Parathyroid adenoma (tissue), 2 donors: ENCODE data around the gene RELN.

Experiments
- H2AFZ ChIP-seq: fragments of 300-600 bp; sonication (generic); one replicate; pipeline ENCODE4 v1.7.0; 2017; ENCODE audit warnings: antibody characterized with exemption, mild to moderate bottlenecking
- H3K27ac ChIP-seq: fragments of 300-600 bp; sonication (generic); one replicate; pipeline ENCODE4 v1.7.0; 2017
- H3K27me3 ChIP-seq: fragments of 300-600 bp; sonication (generic); one replicate; pipeline ENCODE4 v1.7.0; 2017; ENCODE audit warnings: low read length; ENCODE audit not compliant: control insufficient read depth, insufficient read depth
- H3K36me3 ChIP-seq: fragments of 300-600 bp; sonication (generic); one replicate; pipeline ENCODE4 v1.7.0; 2017; ENCODE audit warnings: low read length; ENCODE audit not compliant: control insufficient read depth, insufficient read depth
- H3K4me1 ChIP-seq: fragments of 300-600 bp; sonication (generic); one replicate; pipeline ENCODE4 v1.7.0; 2017; ENCODE audit warnings: control low read depth
- H3K4me2 ChIP-seq: fragments of 300-600 bp; sonication (generic); one replicate; pipeline ENCODE4 v1.7.0; 2017; ENCODE audit warnings: low read length
- H3K4me3 ChIP-seq: fragments of 300-600 bp; sonication (generic); one replicate; pipeline ENCODE4 v1.7.0; 2017; ENCODE audit warnings: low read depth, low read length
- H3K79me2 ChIP-seq: fragments of 300-600 bp; sonication (generic); one replicate; pipeline ENCODE4 v1.7.0; 2017; ENCODE audit warnings: control low read depth
- H3K9ac ChIP-seq: fragments of 300-600 bp; sonication (generic); one replicate; pipeline ENCODE4 v1.7.0; 2017; ENCODE audit warnings: mild to moderate bottlenecking
- H3K9me3 ChIP-seq: fragments of 300-600 bp; sonication (generic); one replicate; pipeline ENCODE4 v1.7.0; 2017; ENCODE audit warnings: low read length; ENCODE audit not compliant: control insufficient read depth
- TF ChIP-seq, protein P1 (sequence below): fragments of 300-600 bp; sonication (generic); IDR thresholded peaks from one replicate; pipeline ENCODE4 v1.7.0; 2017; ENCODE audit warnings: antibody characterized with exemption, mild to moderate bottlenecking
- donor health status: primary hyperparathyroidism.

RELN gene

DNA sequence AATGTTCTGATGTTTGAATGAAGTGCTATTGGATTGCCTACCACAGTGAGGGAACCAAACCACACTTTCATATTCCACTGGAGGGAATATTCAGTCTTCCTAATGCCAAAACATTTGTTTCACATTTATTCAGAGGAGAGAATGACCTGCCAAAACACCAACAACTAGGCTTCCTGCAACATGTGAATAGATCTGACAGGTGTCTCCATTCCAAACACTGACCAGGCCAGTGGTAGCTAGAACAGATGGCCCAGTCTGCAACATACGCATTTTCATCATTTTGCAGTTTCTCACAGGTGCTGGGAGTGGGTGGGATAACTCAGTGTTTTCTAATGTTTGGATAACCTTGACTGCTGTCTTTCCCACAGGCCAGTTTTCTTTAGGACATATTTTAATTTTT is 110.0 kb downstream of the RELN start:
- Histone ChIP-seq H3K4me1 (no peaks in the 10 kb centered on the region), H3K36me3 (no peaks in the 10 kb centered on the region), H3K4me2 (no peak overlapping the region), H3K27ac (no peak overlapping the region), H3K4me3 (no peak overlapping the region), H3K9me3 (no peaks in the 10 kb centered on the region), H2AFZ (no peak overlapping the region), H3K9ac (no peak overlapping the region), H3K27me3 (no peaks in the 10 kb centered on the region), H3K79me2 (no peaks in the 10 kb centered on the region)
- TF ChIP-seq, protein P1, sequence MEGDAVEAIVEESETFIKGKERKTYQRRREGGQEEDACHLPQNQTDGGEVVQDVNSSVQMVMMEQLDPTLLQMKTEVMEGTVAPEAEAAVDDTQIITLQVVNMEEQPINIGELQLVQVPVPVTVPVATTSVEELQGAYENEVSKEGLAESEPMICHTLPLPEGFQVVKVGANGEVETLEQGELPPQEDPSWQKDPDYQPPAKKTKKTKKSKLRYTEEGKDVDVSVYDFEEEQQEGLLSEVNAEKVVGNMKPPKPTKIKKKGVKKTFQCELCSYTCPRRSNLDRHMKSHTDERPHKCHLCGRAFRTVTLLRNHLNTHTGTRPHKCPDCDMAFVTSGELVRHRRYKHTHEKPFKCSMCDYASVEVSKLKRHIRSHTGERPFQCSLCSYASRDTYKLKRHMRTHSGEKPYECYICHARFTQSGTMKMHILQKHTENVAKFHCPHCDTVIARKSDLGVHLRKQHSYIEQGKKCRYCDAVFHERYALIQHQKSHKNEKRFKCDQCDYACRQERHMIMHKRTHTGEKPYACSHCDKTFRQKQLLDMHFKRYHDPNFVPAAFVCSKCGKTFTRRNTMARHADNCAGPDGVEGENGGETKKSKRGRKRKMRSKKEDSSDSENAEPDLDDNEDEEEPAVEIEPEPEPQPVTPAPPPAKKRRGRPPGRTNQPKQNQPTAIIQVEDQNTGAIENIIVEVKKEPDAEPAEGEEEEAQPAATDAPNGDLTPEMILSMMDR, result no peak

DNA sequence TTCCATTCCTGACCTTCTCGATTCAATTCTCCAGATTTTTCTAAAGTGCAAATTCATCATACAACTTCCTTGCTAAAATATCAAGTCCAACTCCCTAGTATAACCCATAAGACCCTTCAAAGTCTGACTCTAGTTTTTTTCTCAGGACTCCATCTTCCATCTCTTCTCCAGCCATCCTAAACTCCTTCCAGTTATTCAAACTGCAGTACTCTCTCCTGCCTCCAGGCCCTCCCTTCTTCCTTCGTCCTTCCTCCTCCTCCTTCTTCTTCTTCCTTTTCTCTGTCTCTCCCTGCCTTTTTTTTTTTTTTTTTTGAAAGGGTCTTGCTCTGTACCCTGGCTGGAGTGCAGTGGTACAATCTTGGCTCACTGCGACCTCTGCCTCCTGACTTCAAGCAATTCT is 111.9 kb downstream of the RELN start:
- H3K9me3 ChIP-seq, result no peaks in the 10 kb centered on the region
- no peak overlapping the region for H3K4me2 ChIP-seq
- H3K79me2 ChIP-seq, result no peaks in the 10 kb centered on the region
- TF ChIP-seq, protein P1, result no peak
- H2AFZ ChIP-seq, result no peak overlapping the region
- H3K36me3 ChIP-seq, result no peaks in the 10 kb centered on the region
- no peak overlapping the region for H3K4me3 ChIP-seq
- H3K9ac ChIP-seq, result no peak overlapping the region
- no peak overlapping the region for H3K27ac ChIP-seq
- no peaks in the 10 kb centered on the region for H3K27me3 ChIP-seq
- H3K4me1 ChIP-seq, result no peaks in the 10 kb centered on the region

DNA sequence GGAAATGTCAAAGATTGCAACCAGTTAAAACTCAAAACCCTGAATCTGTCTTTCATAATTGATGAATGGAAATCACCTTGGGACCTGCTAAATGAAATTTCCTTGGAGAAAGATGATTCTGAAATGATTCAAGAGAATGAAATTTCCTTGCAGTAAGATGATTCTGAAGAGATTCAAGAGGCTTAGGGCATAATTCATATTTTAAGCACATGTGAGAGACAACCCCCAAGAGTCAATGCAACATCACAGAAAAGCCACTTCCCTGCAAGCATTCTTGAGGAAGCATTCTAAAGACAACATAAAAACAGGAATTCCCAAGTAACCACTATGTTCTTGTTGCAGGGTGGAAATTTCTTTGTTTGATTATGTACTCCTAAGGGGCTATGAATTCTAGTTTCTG is 113.7 kb downstream of the RELN start:
- Histone ChIP-seq H3K27ac (no peak overlapping the region), H3K4me2 (no peak overlapping the region), H3K79me2 (no peaks in the 10 kb centered on the region), H2AFZ (no peak overlapping the region), H3K27me3 (no peaks in the 10 kb centered on the region), H3K9me3 (no peaks in the 10 kb centered on the region), H3K4me3 (no peak overlapping the region), H3K36me3 (no peaks in the 10 kb centered on the region), H3K9ac (no peak overlapping the region), H3K4me1 (no peaks in the 10 kb centered on the region)
- TF ChIP-seq, protein P1, result no peak

GRCh38 chr7:103871473-103871872 is 118.0 kb downstream of the RELN start:
- Histone ChIP-seq H3K27me3 (no peaks in the 10 kb centered on the region), H3K4me2 (no peak overlapping the region), H3K36me3 (no peaks in the 10 kb centered on the region), H2AFZ (no peak overlapping the region), H3K27ac (no peak overlapping the region), H3K9ac (no peak overlapping the region), H3K4me1 (no peaks in the 10 kb centered on the region), H3K4me3 (no peak overlapping the region), H3K79me2 (no peaks in the 10 kb centered on the region), H3K9me3 (no peaks in the 10 kb centered on the region)
- TF ChIP-seq, protein P1, result no peak

GRCh38 chr7:103870664-103871063 is 118.8 kb downstream of the RELN start:
- Histone ChIP-seq H3K27me3 (no peaks in the 10 kb centered on the region), H3K9me3 (no peaks in the 10 kb centered on the region), H2AFZ (no peak overlapping the region), H3K36me3 (no peaks in the 10 kb centered on the region), H3K4me2 (no peak overlapping the region), H3K4me1 (no peaks in the 10 kb centered on the region), H3K27ac (no peak overlapping the region), H3K4me3 (no peak overlapping the region), H3K9ac (no peak overlapping the region), H3K79me2 (no peaks in the 10 kb centered on the region)
- TF ChIP-seq, protein P1, result no peak
